HG03039 (cell line): ENCODE measurements around the gene FGFRL1.
"Not testable (repeated sequence)": the region's sequence is repeated elsewhere in the genome, so short reads cannot be mapped to it uniquely, and the experiment has no call there.

Source experiments
- ATAC-seq: cut with Tn5 transposase; IDR thresholded peaks from one replicate; pipeline ENCODE4 v1.9.1; 2021; ENCODE audit warnings: mild to moderate bottlenecking, moderate library complexity; ENCODE audit not compliant: unreplicated experiment

The FGFRL1 gene

GRCh38 chr4:972651-973424 lies 38.6 kb upstream of the FGFRL1 start:
- peak; percentile 21 for ATAC-seq

GRCh38 chr4:973431-974397 lies 37.7 kb upstream of the FGFRL1 start, which contains the start of gene DGKQ:
Gene DGKQ, minus strand, starts transcription at chr4:973569. Its CDS starts 87 bp downstream, at chr4:973482.
- peak; percentile 65 for ATAC-seq

- no peak for ATAC-seq
These were observed 36.8 kb upstream of the FGFRL1 start for GRCh38 chr4:974668-975067.

- ATAC-seq, result not testable (repeated sequence)
These were observed 35.4 kb upstream of the FGFRL1 start for GRCh38 chr4:976016-976415.

DNA sequence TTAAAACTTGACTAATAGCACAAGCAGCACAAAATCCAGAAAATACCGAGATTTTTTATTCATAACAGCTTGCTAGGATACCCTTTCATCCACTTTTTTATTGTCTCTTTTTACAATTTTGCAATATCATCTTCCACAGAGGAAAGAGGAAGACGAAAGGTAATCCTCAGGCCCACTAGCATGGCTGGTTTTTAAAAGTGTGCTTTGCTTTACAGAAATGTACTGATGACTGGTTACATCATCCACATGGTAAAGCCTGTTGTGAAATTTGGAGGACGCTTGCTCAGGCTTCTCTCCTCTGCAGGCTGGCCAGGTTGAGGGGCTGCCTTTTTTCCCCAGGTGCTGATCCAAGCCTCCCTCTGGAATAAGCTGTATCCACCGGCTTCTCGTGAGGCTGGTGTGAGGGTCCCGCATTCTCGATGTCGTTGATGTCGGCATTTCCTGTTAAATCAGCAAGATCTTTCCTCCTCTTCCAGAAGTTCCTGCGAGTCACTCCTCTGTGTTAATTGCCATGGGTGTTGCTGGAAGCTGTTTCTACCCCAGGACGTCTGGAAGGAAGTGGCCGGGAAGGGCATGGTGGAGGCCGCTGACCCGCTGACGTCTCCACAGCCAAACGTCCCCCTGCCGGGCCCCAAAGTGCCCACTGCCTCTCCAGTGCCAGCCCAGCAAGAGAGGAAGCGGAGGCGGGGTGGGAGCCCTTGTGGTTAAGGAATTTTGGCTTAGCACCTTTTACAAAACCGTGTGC lies 32.3 kb upstream of the FGFRL1 start:
- ATAC-seq, result no peak

DNA sequence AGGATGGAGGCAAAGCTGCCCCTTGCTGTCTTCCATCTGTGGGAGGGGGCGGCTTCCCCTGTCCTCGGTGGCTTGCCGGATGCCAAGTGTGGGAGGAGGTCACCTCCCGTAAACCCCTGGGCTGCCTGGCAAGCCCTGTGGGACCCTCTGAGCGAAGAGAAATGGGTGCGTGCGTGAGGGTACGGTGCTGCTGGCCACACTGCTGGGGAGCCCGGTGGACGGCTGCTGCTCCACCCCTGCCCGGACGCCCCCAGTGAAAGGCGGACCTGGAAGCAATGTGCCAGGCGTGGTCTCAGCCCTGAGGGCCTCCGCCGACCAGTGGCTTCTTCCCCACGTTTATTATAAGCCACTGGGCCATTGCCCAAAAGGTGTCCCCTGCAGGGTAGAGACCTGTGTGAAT lies 29.1 kb upstream of the FGFRL1 start:
- ATAC-seq, result no peak

DNA sequence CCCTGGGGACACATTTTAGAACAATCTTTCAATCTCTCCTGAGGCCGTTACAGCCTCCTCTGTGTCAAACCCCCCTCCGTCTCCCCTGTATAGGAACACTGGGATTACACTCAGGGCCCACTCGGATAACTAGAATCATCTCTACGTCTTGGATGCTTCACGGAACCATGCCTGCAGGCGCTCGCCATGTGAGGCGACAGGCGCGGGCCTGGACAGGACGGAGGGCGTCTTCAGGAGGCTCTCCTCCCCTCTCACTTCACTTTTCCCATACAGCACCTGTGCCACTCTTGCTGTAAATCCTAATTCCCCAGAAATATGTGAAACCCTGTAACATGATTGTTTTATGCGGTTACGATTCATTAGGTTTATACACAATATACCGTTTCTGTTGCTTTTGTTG lies 28.6 kb upstream of the FGFRL1 start:
- no peak for ATAC-seq

DNA sequence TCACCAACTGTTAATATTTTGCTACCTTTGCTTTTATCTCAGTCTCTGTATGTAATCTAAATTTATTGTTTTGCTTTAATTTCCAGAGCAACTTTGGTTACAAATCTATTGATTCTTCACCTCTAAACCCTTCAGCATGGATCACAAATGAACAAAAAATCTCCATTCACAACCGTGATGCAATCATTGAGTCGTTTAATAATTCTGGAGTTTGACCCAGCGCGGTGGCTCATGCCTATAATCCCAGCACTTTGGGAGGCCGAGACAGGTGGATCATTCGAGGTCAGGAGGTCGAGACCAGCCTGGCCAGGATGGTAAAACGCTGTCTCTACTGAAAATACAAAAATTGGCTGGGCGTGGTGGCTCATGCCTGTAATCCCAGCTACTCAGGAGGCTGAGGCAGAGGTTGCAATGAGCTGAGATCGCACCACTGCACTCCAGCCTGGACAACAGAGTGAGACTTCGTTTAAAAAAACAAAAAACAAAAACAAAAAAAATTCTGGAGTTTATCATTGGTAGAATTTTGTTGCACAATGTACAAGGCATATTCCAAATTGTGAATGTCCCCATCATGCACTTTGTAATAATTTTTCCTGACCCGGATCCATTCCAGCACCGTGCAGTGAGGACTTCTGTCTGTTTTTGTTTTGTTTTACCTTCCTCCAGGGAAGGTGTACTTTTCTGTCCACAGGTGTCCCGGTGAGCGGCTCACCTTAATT lies 26.9 kb upstream of the FGFRL1 start:
- ATAC-seq, result no peak

GRCh38 chr4:985123-985830 lies 26.1 kb upstream of the FGFRL1 start:
- ATAC-seq, result no peak

GRCh38 chr4:986428-986878 lies 25.0 kb upstream of the FGFRL1 start:
- ATAC-seq, result no peak

- peak; percentile 72 for ATAC-seq
These were observed 24.4 kb upstream of the FGFRL1 start, which contains the start of gene IDUA for GRCh38 chr4:986879-987623. Gene IDUA, plus strand, starts transcription at chr4:987044. Its CDS starts 41 bp downstream, at chr4:987085.

GRCh38 chr4:987624-988513 lies 23.6 kb upstream of the FGFRL1 start:
- no peak for ATAC-seq

DNA sequence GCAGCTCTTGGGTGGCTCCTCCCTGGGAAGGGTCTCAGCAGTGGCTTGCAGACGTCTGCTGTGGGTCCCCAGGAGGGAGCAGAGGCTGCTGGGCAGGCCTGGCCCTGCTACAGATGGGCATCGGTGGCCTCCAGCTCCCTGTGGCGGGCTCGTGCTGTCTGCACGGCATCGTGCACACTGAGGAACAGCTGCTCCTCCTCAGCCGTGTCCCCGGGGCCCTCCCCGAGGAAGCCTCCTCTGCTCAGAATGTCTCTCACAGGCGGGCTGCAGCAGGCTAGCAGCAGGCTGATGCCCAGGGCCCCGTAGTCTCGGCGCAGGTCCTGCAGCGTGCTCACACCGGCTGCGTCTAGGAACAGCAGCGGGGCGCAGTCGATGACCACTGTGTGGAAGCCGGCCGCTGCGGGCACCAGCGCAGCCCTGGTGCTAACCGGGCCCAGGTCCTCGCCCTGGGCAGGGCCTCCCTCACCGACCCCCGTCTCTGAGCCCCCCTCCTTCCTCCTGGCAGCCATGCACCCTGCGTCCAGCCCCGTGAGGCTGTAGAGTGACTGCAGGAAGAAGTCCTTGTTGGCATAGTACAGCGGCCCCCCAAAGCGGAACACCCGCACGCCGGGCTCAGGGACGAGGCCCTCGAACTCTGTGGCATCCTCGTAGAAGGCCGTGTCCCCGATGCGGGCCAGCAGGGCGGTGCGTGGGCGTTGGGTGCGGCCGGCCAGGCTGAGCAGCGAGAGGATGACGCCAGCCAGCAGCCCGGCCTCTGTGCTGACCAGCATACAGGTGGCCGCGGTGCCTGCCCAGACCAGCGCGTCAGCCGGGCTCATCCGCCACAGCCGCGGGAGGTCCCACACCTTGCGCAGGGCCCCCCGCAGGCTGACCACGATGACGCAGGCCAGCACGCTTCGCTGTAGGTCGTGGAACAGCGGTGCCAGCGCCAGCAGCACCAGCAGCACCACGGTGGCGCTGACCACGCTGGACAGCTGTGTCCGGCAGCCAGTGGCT lies 22.4 kb upstream of the FGFRL1 start:
- no peak for ATAC-seq

DNA sequence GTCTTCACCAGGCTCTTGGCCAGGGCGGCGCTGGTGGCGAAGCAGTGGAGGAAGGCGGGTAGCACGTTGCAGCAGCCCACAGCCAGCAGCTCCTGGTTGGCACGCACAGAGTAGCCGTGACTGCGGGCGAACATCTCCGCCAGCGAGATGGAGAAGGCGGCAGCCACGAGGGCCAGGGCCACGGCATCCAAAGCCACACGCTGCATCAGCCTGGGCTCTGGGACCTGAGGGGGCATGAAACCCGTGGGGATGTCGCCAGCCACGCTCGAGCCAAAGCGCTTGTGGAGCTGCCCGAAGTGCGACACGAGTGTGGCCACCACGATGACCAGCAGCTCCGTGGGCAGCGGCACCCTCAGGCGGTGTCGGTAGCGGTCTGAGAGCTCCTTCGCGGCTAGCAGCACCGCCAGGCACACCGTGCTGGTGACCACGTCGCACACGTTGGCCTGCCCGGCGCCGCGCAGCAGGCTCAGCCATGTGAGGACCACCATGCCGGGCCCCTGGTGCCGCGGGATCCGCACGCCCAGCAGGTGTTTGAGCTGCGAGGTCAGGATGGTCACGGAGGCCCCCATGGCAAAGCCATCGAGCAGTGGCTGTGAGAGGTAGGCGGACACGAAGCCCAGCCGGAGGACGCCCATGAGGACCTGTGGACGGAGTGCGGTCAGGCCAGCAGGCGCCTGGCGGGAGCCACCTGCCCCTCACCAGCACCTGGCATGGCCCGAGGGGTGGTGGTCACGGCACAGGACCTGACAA lies 21.5 kb upstream of the FGFRL1 start:
- no peak for ATAC-seq

DNA sequence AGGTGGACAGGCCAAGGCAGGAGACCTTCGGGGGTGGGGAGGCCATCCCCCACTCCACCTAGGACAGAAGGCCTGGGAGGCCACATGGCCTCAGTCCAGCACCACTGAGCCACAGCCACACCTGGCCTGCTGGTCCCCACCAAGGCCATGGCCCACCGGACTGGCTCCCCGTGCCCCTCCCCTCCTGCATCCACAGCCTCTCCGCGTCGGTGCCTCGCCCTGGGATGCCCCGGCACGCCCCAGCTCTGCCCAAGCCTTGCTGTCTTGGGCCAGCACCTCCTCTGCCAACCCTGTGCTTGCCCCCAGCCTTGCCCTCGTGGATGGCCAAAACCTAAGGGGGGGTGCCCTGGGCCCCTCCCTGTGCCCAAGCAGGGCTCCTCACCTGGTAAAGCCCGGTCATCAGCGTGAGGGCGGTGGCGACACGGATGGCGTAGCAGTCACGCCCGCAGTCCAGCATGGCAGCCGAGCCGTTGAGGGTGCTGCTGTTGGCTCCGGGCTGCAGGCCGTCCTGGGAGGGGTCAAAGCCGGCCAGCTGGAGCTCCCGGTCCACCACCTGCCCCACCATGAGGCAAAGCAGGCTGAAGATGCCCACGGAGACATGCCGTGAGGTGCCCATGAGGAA lies 20.6 kb upstream of the FGFRL1 start:
- no peak for ATAC-seq
